Breast epithelium (tissue), 4 donors: Measurements from ENCODE around the gene PATZ1. TPM values are rescaled to one million over a fixed set of nuclear protein-coding genes. Genes with fewer than 3 reads are reported as not detected.
"Not testable (repeated sequence)": the region's sequence is repeated elsewhere in the genome, so short reads cannot be mapped to it uniquely, and the experiment has no call there.

Experiments
- DNase-seq, 2 donors: peaks; one replicate each; pipeline ENCODE4 v3.0.0-alpha.2; 2019; ENCODE audit warnings: low spot score in 2 of 2
- H3K27ac ChIP-seq, 2 donors: fragments of 200-600 bp; sonication (generic) in 1 of 2; one replicate each; pipeline ENCODE4 v1.5.1; 2016 to 2019; ENCODE audit warnings: mild to moderate bottlenecking in 1 of 2
- H3K27me3 ChIP-seq, 2 donors: fragments of 200-600 bp; sonication (generic) in 1 of 2; one replicate each; pipeline versions ENCODE4 v1.5.1 to v1.6.0; 2017 to 2019; ENCODE audit warnings: control low read depth in 1 of 2, mild to moderate bottlenecking in 1 of 2
- H3K36me3 ChIP-seq: fragments of 200-600 bp; one replicate; pipeline ENCODE4 v1.5.1; 2019
- H3K4me1 ChIP-seq, 2 donors: fragments of 200-600 bp; sonication (generic); one replicate each; pipeline ENCODE4 v1.5.1; 2016 to 2019; ENCODE audit warnings: control low read depth in 1 of 2
- H3K4me3 ChIP-seq, 3 donors: fragments of 200-600 bp; sonication (generic); 1 replicate in 2 of 3; 2 replicates in 1 of 3; pipeline ENCODE4 v1.5.1; 2016 to 2019; ENCODE audit warnings: mild to moderate bottlenecking in 3 of 3, moderate library complexity in 2 of 3
- H3K9me3 ChIP-seq, 2 donors: fragments of 200-600 bp; sonication (generic) in 1 of 2; one replicate each; pipeline ENCODE4 v1.5.1; 2016 to 2019; ENCODE audit warnings: control low read depth in 1 of 2
- POLR2A ChIP-seq: fragments of 450-650 bp; IDR thresholded peaks from one replicate; pipeline ENCODE4 v1.6.1; 2016; ENCODE audit warnings: antibody characterized with exemption, mild to moderate bottlenecking, moderate library complexity
- POLR2AphosphoS5 ChIP-seq, 3 donors: sonication (generic); formaldehyde crosslinking; IDR thresholded peaks; one replicate each; pipeline ENCODE4 v1.6.1; 2017; ENCODE audit warnings: antibody characterized with exemption in 3 of 3
- intact Hi-C: fragments of 100-400 bp; cut with DNase I; formaldehyde crosslinking; loops from one replicate; pipeline ENCODE4 v1.15.1; 2023; ENCODE audit warnings: low total_unique reads
- total RNA-seq, 3 donors: library from RNA; depleted of rRNA; stranded (reverse); fragments of >200 nt; gene quantifications; one replicate each; pipeline ENCODE4 v1.1.0, GENCODE V29; 2016
- TF ChIP-seq, protein P1 (sequence below), 3 donors: fragments of 450-650 bp; IDR thresholded peaks; one replicate each; pipeline ENCODE4 v1.5.1; 2016 to 2017; ENCODE audit warnings: antibody characterized with exemption in 3 of 3, mild to moderate bottlenecking in 3 of 3, moderate library complexity in 3 of 3

The PATZ1 gene
- total RNA-seq, result 10 to 100 TPM; 15.4 to 49.6 (median 40.6) TPM

GRCh38 chr22:31346255-31346732, at the start of gene PATZ1:
PATZ1 (minus strand) TSS chr22:31346346; CDS start chr22:31345602, 744 bp downstream.
- DNase-seq, result peak; percentile 63 to 67
- peak within 1 kb of the TSS; percentile 93 for H3K27ac ChIP-seq
- H3K4me3 ChIP-seq, result peak within 1 kb of the TSS; percentile 70 to 75 (median 72)
- intact Hi-C loops, result no loop called here
- no peaks in the 10 kb centered on the region for H3K9me3 ChIP-seq
- H3K36me3 ChIP-seq, result no peaks in the 10 kb centered on the region
- H3K4me1 ChIP-seq, result peaks cover 0 to 32% of the 10 kb centered on the region in 2 donors
- H3K27me3 ChIP-seq, result no peaks in the 10 kb centered on the region
- no peak for TF ChIP-seq POLR2AphosphoS5 (IDR thresholded peaks at IDR 0.05)
- TF ChIP-seq POLR2A, result no peak
- TF ChIP-seq, protein P1, sequence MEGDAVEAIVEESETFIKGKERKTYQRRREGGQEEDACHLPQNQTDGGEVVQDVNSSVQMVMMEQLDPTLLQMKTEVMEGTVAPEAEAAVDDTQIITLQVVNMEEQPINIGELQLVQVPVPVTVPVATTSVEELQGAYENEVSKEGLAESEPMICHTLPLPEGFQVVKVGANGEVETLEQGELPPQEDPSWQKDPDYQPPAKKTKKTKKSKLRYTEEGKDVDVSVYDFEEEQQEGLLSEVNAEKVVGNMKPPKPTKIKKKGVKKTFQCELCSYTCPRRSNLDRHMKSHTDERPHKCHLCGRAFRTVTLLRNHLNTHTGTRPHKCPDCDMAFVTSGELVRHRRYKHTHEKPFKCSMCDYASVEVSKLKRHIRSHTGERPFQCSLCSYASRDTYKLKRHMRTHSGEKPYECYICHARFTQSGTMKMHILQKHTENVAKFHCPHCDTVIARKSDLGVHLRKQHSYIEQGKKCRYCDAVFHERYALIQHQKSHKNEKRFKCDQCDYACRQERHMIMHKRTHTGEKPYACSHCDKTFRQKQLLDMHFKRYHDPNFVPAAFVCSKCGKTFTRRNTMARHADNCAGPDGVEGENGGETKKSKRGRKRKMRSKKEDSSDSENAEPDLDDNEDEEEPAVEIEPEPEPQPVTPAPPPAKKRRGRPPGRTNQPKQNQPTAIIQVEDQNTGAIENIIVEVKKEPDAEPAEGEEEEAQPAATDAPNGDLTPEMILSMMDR (IDR thresholded peaks at IDR 0.05), result no peak

- Histone ChIP-seq H3K4me3 (no peak overlapping the region), H3K9me3 (no peaks in the 10 kb centered on the region), H3K27ac (no peak overlapping the region), H3K36me3 (no peaks in the 10 kb centered on the region), H3K27me3 (no peaks in the 10 kb centered on the region), H3K4me1 (no peaks in the 10 kb centered on the region)
- TF ChIP-seq, protein P1 (IDR thresholded peaks at IDR 0.05), result no peak
- TF ChIP-seq POLR2A (no peak), POLR2AphosphoS5 (IDR thresholded peaks at IDR 0.05) (no peak)
- DNase-seq, result no peak
- intact Hi-C loops, result no loop called here
These were observed 48.2 kb upstream of the PATZ1 start for GRCh38 chr22:31394326-31394725.

DNA sequence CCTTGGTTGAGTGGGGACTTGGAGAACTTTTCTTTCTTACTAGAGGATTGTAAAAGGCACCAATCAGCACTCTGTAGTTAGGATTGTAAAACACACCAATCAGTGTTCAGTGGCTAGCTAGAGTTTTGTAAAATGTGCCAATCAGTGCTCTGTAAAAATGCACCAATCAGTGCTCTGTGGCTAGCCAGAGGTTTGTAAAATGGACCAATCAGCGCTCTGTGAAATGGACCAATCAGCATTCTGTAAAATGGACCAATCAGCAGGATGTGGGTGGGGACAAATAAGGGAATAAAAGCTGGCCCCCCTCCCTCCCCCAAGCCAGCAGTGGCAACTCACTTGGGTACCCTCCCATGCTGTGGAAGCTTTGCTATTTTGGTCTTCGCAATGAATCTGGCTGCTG, 47.7 kb upstream of the PATZ1 start:
- Histone ChIP-seq H3K27ac (no peak overlapping the region), H3K4me1 (no peaks in the 10 kb centered on the region), H3K9me3 (no peaks in the 10 kb centered on the region), H3K36me3 (no peaks in the 10 kb centered on the region), H3K27me3 (no peaks in the 10 kb centered on the region), H3K4me3 (no peak overlapping the region)
- TF ChIP-seq POLR2AphosphoS5 (IDR thresholded peaks at IDR 0.05) (no peak), POLR2A (no peak)
- TF ChIP-seq, protein P1 (IDR thresholded peaks at IDR 0.05), result no peak
- intact Hi-C loops, result no loop called here
- DNase-seq, result no peak

- H3K27ac ChIP-seq, H3K27me3 ChIP-seq, H3K4me3 ChIP-seq, DNase-seq, H3K36me3 ChIP-seq, H3K4me1 ChIP-seq, intact Hi-C loops, H3K9me3 ChIP-seq: not testable (repeated sequence)
These were observed 32.5 kb upstream of the PATZ1 start for GRCh38 chr22:31378651-31379050.

- no peaks in the 10 kb centered on the region for H3K4me1 ChIP-seq
- no peak overlapping the region for H3K27ac ChIP-seq
- no peaks in the 10 kb centered on the region for H3K36me3 ChIP-seq
- no peak for DNase-seq
- intact Hi-C loops, result no loop called here
- H3K27me3 ChIP-seq, result no peaks in the 10 kb centered on the region
- H3K4me3 ChIP-seq, result no peak overlapping the region
- H3K9me3 ChIP-seq, result no peaks in the 10 kb centered on the region
- TF ChIP-seq POLR2A, result no peak
- TF ChIP-seq, protein P1 (IDR thresholded peaks at IDR 0.05), result no peak
- TF ChIP-seq POLR2AphosphoS5 (IDR thresholded peaks at IDR 0.05), result no peak
These were observed 32.0 kb upstream of the PATZ1 start for GRCh38 chr22:31378123-31378522.

DNA sequence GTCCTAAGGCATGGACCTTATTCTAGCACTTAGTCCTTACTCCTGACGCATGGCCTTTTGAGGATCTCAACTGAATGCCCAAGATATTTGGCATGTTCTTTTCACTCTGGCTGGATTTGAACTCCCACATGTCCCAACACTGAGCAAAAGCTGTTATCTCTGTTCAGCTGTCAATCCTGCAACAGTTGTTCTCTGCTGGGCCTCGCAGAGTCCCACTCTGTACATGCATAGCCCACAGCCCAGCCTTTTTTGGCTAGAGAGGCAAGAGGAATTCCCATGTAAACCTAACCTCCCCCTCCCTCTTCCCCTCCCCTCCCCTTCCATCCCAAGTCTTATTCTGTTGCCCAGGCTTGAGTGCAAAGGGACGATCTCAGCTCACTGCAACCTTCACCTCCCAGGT, 31.5 kb upstream of the PATZ1 start:
- Histone ChIP-seq H3K9me3 (no peaks in the 10 kb centered on the region), H3K4me1 (no peaks in the 10 kb centered on the region), H3K27ac (no peak overlapping the region), H3K27me3 (no peaks in the 10 kb centered on the region), H3K36me3 (no peaks in the 10 kb centered on the region), H3K4me3 (no peak overlapping the region)
- intact Hi-C loops, result no loop called here
- TF ChIP-seq POLR2A (no peak), POLR2AphosphoS5 (IDR thresholded peaks at IDR 0.05) (no peak)
- TF ChIP-seq, protein P1 (IDR thresholded peaks at IDR 0.05), result no peak
- DNase-seq, result no peak
